GM18873 (cell line): ENCODE data around the gene FRAS1.

Source experiments
- ATAC-seq: cut with Tn5 transposase; IDR thresholded peaks from one replicate; pipeline ENCODE4 v1.9.1; 2021; ENCODE audit warnings: mild to moderate bottlenecking, moderate library complexity, moderate number of reproducible peaks; ENCODE audit not compliant: unreplicated experiment, low FRiP score

Gene FRAS1

GRCh38 chr4:78354782-78355181, 297.7 kb downstream of the FRAS1 start:
- no peak for ATAC-seq

DNA sequence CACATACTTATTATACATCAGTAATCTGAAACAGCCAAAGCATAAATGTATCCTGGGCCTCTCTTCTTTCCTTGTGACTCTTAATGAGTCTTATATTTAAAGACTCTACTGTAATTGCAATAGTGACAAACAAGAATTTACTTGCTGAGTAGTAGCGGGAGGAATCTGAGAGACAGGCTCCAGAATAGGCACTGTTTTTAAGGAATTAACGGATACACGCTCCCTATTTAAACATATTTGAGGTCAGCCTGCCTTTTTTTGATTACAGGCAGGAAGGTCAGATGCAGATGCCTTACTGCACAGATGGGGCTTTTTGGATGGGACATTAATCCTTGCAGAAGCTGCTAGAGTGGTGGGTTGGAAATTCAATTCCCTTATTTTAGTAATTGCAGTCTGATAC, 298.2 kb downstream of the FRAS1 start:
- ATAC-seq, result no peak

GRCh38 chr4:78356251-78356786, 299.2 kb downstream of the FRAS1 start:
- ATAC-seq, result no peak

- ATAC-seq, result no peak
These were observed 300.0 kb downstream of the FRAS1 start for GRCh38 chr4:78357122-78357521.

DNA sequence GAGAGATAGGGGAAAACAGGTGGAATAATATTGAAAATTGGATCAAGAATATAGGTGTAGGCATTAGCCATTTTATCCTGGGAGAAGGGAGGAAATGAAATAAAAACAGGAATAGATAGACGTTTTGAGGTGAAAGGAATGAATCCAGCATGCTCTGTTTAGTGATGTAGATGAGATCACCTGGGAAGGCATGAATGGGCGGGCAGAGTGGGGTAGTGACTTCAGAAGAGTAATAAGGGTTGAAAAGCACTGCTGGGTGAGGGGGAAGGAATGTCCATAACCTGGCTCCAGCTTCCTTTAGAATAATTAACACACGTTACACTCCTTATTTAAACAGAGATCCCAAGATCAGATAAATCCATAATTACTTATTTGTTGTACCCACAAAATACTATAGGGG, 303.3 kb downstream of the FRAS1 start:
- ATAC-seq, result no peak

DNA sequence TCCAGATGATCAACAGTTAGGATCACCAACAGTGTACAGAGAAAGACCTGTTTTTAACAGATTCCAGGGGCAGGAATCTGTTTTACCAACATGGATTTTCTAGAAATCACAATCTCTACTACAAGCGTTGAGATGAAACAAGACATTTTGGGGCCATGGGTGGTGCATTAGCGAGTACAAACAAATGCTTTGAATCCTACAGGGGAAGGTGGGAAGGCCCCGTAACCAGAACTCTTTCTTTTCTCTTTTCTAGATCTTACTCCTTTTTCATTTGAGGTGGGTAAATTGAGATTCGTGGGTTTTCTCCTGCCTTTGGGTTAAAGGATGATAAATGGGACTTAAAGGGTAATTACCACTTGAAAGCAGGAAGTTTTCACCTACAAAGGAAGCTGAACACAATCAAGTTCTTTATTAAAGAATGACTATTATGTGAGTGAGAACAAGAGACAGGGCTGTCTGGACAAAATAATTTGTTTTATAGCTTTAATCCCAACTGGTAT, 304.5 kb downstream of the FRAS1 start:
- no peak for ATAC-seq

GRCh38 chr4:78362310-78362709, 305.2 kb downstream of the FRAS1 start:
- ATAC-seq, result no peak

- no peak for ATAC-seq
These were observed 306.0 kb downstream of the FRAS1 start for GRCh38 chr4:78363031-78363570.

DNA sequence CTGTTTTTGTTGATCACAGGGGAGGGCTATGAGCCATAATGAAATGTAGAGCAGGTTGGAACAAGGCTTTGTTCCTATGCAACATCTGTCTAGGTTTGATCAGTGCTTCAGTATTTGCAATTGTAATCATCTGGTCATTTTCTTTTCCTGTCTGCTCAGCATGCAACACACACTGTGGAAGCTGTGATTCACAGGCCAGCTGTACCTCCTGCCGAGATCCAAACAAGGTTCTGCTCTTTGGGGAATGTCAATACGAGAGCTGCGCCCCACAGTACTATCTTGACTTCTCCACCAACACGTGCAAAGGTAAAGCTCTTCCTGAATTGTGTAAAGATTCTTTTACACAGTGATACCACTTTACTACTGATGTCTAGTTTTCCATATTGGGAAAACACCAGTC, 312.6 kb downstream of the FRAS1 start:
- no peak for ATAC-seq

- no peak for ATAC-seq
These were observed 313.7 kb downstream of the FRAS1 start for GRCh38 chr4:78370631-78371372.

GRCh38 chr4:78372355-78372988, 315.3 kb downstream of the FRAS1 start:
- ATAC-seq, result no peak

GRCh38 chr4:78377555-78377954, 320.4 kb downstream of the FRAS1 start:
- ATAC-seq, result no peak

GRCh38 chr4:78379040-78379439, 321.9 kb downstream of the FRAS1 start:
- ATAC-seq, result no peak

DNA sequence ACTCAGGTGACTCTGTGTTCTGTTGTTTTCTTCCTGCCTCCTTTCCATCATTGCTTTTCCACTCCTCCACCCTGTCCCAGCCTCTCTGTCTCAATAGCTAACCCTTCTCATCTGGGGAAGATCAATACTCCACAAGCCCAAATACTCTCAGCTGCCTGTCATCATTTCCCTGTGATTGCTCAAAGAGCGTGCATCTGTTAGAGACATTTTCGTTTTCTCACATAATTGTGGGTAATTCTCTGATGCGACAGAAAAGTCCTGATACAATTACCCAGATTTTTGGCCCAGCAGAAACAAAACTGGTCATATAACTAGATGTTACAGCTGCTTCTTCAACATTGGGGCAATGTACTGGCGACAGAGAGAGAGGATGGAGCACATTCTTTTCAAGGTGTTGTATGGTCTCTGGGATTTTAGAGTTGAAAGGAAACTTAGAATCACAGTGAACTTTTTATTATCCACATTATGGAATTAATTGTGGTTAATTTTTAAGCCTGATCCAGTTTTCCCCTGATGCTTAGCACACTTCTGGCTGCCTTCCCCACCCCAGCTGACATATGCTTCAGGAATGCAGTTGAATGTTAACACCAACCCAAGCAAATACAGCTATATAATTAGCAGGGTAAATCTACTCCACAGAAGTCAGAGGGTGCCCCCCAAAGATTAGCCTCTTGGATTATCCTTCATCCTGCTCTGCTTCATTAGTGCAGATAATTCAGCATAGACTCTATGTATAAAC, 323.0 kb downstream of the FRAS1 start:
- no peak for ATAC-seq

- ATAC-seq, result no peak
These were observed 329.6 kb downstream of the FRAS1 start for GRCh38 chr4:78386679-78387078.

- ATAC-seq, result no peak
These were observed 338.5 kb downstream of the FRAS1 start for GRCh38 chr4:78395642-78396041.

GRCh38 chr4:78396613-78397291, 339.6 kb downstream of the FRAS1 start:
- ATAC-seq, result no peak

GRCh38 chr4:78397292-78397630, 340.1 kb downstream of the FRAS1 start:
- no peak for ATAC-seq

DNA sequence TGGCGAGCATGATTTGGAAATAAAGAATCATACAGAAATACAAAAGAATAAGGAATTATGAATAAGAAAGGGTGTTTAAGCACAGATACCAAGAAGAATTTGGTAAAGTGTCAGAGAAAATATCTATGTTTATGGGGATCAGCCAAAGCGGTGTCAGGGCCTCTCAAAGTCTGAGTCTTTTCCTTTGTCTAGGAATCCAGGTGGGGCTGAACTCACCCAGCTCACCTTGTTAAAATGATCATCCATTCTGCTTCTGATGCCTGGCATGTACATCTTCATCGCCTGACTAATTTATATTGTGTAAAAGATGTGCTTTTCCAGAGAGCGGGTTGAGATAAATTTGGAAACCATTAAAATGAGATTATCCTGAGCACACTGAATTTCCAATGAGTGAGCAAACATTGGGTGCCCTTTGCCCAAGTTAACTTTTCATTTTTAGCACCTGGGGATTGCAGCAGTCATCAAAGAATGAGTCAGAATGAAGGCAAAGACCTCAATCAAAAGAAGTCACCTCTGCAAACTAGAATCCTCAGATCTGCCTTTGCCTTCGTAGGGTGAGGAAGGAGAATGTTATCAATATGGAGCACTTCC, 352.6 kb downstream of the FRAS1 start:
- ATAC-seq, result no peak

- ATAC-seq, result no peak
These were observed 353.1 kb downstream of the FRAS1 start for GRCh38 chr4:78410225-78410624.
